HEK293 (cell line): ENCODE data around the gene PGBD2.

Source experiments
- CTCF ChIA-PET: fragments of 350-600 bp; formaldehyde crosslinking; extraction: SDS; loops from one replicate; lab custom pipeline; 2021; ENCODE audit warnings: antibody characterized with exemption; lab: Yijun Ruan, JAX
- POLR2A ChIA-PET: fragments of 300-600 bp; formaldehyde crosslinking; extraction: SDS; loops from one replicate; lab custom pipeline; 2020; ENCODE audit warnings: antibody characterized with exemption, inconsistent platforms; lab: Yijun Ruan, JAX
- H3K27ac ChIP-seq: fragments of 200-500 bp; sonication (Bioruptor generic); 2 replicates; pipeline ENCODE4 v1.5.1; 2014; ENCODE audit warnings: low read depth, low read length, control low read depth, inconsistent platforms; ENCODE audit errors: extremely low read depth
- H3K36me3 ChIP-seq, 2 experiments: fragments of 200-500 bp in 1 of 2; sonication (Bioruptor generic) in 1 of 2; 1 replicate in 1 of 2; 2 replicates in 1 of 2; pipeline ENCODE4 v1.5.1; 2014 to 2017; ENCODE audit warnings: inconsistent platforms in 2 of 2, low read length in 2 of 2; ENCODE audit not compliant: control insufficient read depth in 2 of 2, insufficient read depth in 1 of 2
- H3K4me1 ChIP-seq: fragments of 200-500 bp; sonication (Bioruptor generic); 2 replicates; pipeline ENCODE4 v1.5.1; 2014; ENCODE audit warnings: mild to moderate bottlenecking, low read length, inconsistent platforms; ENCODE audit not compliant: control insufficient read depth, insufficient read depth
- H3K4me3 ChIP-seq: 2 replicates; pipeline ENCODE4 v1.5.1; 2011; ENCODE audit warnings: low read depth, mild to moderate bottlenecking, control low read depth, low read length, moderate library complexity
- H3K9me3 ChIP-seq: fragments of 200-500 bp; sonication (Bioruptor generic); 2 replicates; pipeline ENCODE4 v1.5.1; 2014; ENCODE audit warnings: low read depth, low read length, inconsistent platforms; ENCODE audit not compliant: control insufficient read depth, insufficient read depth
- ATF2 ChIP-seq: fragments of 450-650 bp; formaldehyde crosslinking; IDR thresholded peaks from 2 replicates; pipeline ENCODE4 v1.5.1; 2016; ENCODE audit warnings: missing biosample characterization, missing genetic modification characterization, low read depth
- EGR2 ChIP-seq: fragments of 450-650 bp; formaldehyde crosslinking; IDR thresholded peaks from 2 replicates; pipeline ENCODE4 v1.5.1; 2016; ENCODE audit warnings: low read depth, missing biosample characterization, missing genetic modification characterization
- ELK4 ChIP-seq: IDR thresholded peaks from 2 replicates; pipeline ENCODE4 v1.6.1; 2011; ENCODE audit warnings: mild to moderate bottlenecking, low read depth, low read length, borderline replicate concordance
- FEZF1 ChIP-seq: fragments of 450-650 bp; formaldehyde crosslinking; IDR thresholded peaks from 2 replicates; pipeline ENCODE4 v1.5.1; 2016; ENCODE audit warnings: missing biosample characterization, missing genetic modification characterization
- GFI1B ChIP-seq: fragments of 450-650 bp; formaldehyde crosslinking; IDR thresholded peaks from 2 replicates; pipeline ENCODE4 v1.5.1; 2016; ENCODE audit warnings: missing biosample characterization, missing genetic modification characterization
- GLIS2 ChIP-seq: fragments of 450-650 bp; formaldehyde crosslinking; IDR thresholded peaks from 2 replicates; pipeline ENCODE4 v1.5.1; 2016; ENCODE audit warnings: missing biosample characterization, missing genetic modification characterization
- KLF10 ChIP-seq: fragments of 450-650 bp; IDR thresholded peaks from 2 replicates; pipeline ENCODE4 v1.5.1; 2018; ENCODE audit warnings: missing biosample characterization, mild to moderate bottlenecking, missing genetic modification characterization
- MEIS1 ChIP-seq: sonication (generic); formaldehyde crosslinking; IDR thresholded peaks from 2 replicates; pipeline ENCODE4 v1.8.1; 2022; ENCODE audit warnings: missing genetic modification reagents, mild to moderate bottlenecking, borderline replicate concordance
- PBX3 ChIP-seq: sonication (generic); formaldehyde crosslinking; IDR thresholded peaks from 2 replicates; pipeline ENCODE4 v1.8.1; 2022; ENCODE audit warnings: mild to moderate bottlenecking, moderate library complexity, missing genetic modification reagents
- SCRT1 ChIP-seq: fragments of 450-650 bp; formaldehyde crosslinking; IDR thresholded peaks from 2 replicates; pipeline ENCODE4 v1.5.1; 2016; ENCODE audit warnings: missing biosample characterization, missing genetic modification characterization, borderline replicate concordance
- SP7 ChIP-seq: fragments of 450-650 bp; formaldehyde crosslinking; IDR thresholded peaks from 2 replicates; pipeline ENCODE4 v1.5.1; 2016; ENCODE audit warnings: missing biosample characterization, missing genetic modification characterization
- YY2 ChIP-seq: fragments of 450-650 bp; formaldehyde crosslinking; IDR thresholded peaks from 2 replicates; pipeline ENCODE4 v1.5.1; 2016; ENCODE audit warnings: missing biosample characterization, missing genetic modification characterization
- ZBTB49 ChIP-seq: fragments of 450-650 bp; formaldehyde crosslinking; IDR thresholded peaks from 2 replicates; pipeline ENCODE4 v1.5.1; 2016; ENCODE audit warnings: missing biosample characterization, missing genetic modification characterization, low read depth
- ZFP3 ChIP-seq: fragments of 450-650 bp; formaldehyde crosslinking; IDR thresholded peaks from 2 replicates; pipeline ENCODE4 v1.5.1; 2016; ENCODE audit warnings: low read depth, missing biosample characterization, missing genetic modification characterization
- ZNF174 ChIP-seq: fragments of 450-650 bp; formaldehyde crosslinking; IDR thresholded peaks from 2 replicates; pipeline ENCODE4 v1.5.0; 2017; ENCODE audit warnings: missing biosample characterization, mild to moderate bottlenecking, missing genetic modification characterization
- ZNF214 ChIP-seq: fragments of 450-650 bp; formaldehyde crosslinking; IDR thresholded peaks from 2 replicates; pipeline ENCODE4 v1.5.1; 2017; ENCODE audit warnings: missing biosample characterization, mild to moderate bottlenecking, missing genetic modification characterization, borderline replicate concordance
- ZNF221 ChIP-seq: fragments of 450-650 bp; formaldehyde crosslinking; IDR thresholded peaks from 2 replicates; pipeline ENCODE4 v1.5.1; 2017; ENCODE audit warnings: missing biosample characterization, missing genetic modification characterization, borderline replicate concordance
- ZNF24 ChIP-seq: fragments of 450-650 bp; formaldehyde crosslinking; IDR thresholded peaks from 2 replicates; pipeline ENCODE4 v1.5.1; 2016; ENCODE audit warnings: missing biosample characterization, missing genetic modification characterization
- ZNF391 ChIP-seq: fragments of 450-650 bp; formaldehyde crosslinking; IDR thresholded peaks from 2 replicates; pipeline ENCODE4 v1.5.1; 2016; ENCODE audit warnings: low read depth, missing biosample characterization, missing genetic modification characterization, borderline replicate concordance
- ZNF433 ChIP-seq: fragments of 450-650 bp; formaldehyde crosslinking; IDR thresholded peaks from 2 replicates; pipeline ENCODE4 v1.5.1; 2016; ENCODE audit warnings: missing biosample characterization, missing genetic modification characterization, low read depth
- ZNF544 ChIP-seq: fragments of 450-650 bp; formaldehyde crosslinking; IDR thresholded peaks from 2 replicates; pipeline ENCODE4 v1.5.0; 2017; ENCODE audit warnings: missing biosample characterization, missing genetic modification characterization
- ZNF768 ChIP-seq: fragments of 450-650 bp; formaldehyde crosslinking; IDR thresholded peaks from 2 replicates; pipeline ENCODE4 v1.5.1; 2018; ENCODE audit warnings: missing biosample characterization, mild to moderate bottlenecking, missing genetic modification characterization
- ZNF776 ChIP-seq: fragments of 450-650 bp; formaldehyde crosslinking; IDR thresholded peaks from 2 replicates; pipeline ENCODE4 v1.5.0; 2017; ENCODE audit warnings: missing biosample characterization, missing genetic modification characterization, borderline replicate concordance
- ZNF785 ChIP-seq: fragments of 450-650 bp; formaldehyde crosslinking; IDR thresholded peaks from 2 replicates; pipeline ENCODE4 v1.5.1; 2016; ENCODE audit warnings: missing biosample characterization, missing genetic modification characterization
- ZSCAN4 ChIP-seq: fragments of 450-650 bp; formaldehyde crosslinking; IDR thresholded peaks from 2 replicates; pipeline ENCODE4 v1.5.1; 2017; ENCODE audit warnings: missing biosample characterization, missing genetic modification characterization

The PGBD2 gene

GRCh38 chr1:248906009-248906752, at the start of gene PGBD2 (continued):
- no peak for TF ChIP-seq GLIS2 (tag by site-specific recombination)
- peak; percentile 59; the same call in 1 of the 2 replicates for TF ChIP-seq ZNF391
- peak; percentile 69; the same call in 1 of the 2 replicates for TF ChIP-seq SP7 (tag by site-specific recombination)

GRCh38 chr1:248857201-248857600, 48.8 kb upstream of the PGBD2 start:
- H3K27ac ChIP-seq: no peak overlapping the region
- POLR2A ChIA-PET: interaction anchor here (1.5 kb wide), 1 partner anchor 19 kb away, joined by 3 read pairs; the partner anchor contains the start of gene ZNF672

GRCh38 chr1:248857749-248858095, 48.3 kb upstream of the PGBD2 start:
- CTCF ChIA-PET: interaction anchor here (0.7 to 1.1 kb wide), 2 partner anchors 8 to 12 kb away, joined by 3 to 4 read pairs; no protein-coding TSS in a partner anchor
- POLR2A ChIA-PET: interaction anchor here (1.5 kb wide), 1 partner anchor 20 kb away, joined by 8 read pairs; the partner anchor contains the start of gene ZNF672

More at GRCh38 chr1:248857201-248857600, 48.8 kb upstream of the PGBD2 start:
- Histone ChIP-seq H3K36me3 (peaks cover 0 to 50% of the 10 kb centered on the region in 2 experiments; a peak in 1 of 3 replicates), H3K9me3 (no peaks in the 10 kb centered on the region), H3K4me3 (no peak overlapping the region), H3K4me1 (no peaks in the 10 kb centered on the region)
- CTCF ChIA-PET: no interaction called here
- TF ChIP-seq ZNF776 (tag by site-specific recombination) (no peak), ZNF433 (tag by site-specific recombination) (no peak), ZNF174 (no peak), ZNF24 (tag by site-specific recombination) (no peak), FEZF1 (tag by site-specific recombination) (no peak), ATF2 (tag by site-specific recombination) (no peak), KLF10 (tag by site-specific recombination) (no peak), ZSCAN4 (tag by site-specific recombination) (no peak), PBX3 (CRISPR knock-in tag) (no peak), EGR2 (tag by site-specific recombination) (no peak)
- TF ChIP-seq, all 188 proteins: peak for 0

More at GRCh38 chr1:248857749-248858095, 48.3 kb upstream of the PGBD2 start:
- peaks cover 0 to 45% of the 10 kb centered on the region in 2 experiments; a peak in 1 of 3 replicates for H3K36me3 ChIP-seq
- H3K9me3 ChIP-seq: no peaks in the 10 kb centered on the region
- H3K27ac ChIP-seq: peak overlapping the region; percentile 44; the same call in 1 of the 2 replicates
- H3K4me1 ChIP-seq: no peaks in the 10 kb centered on the region
- TF ChIP-seq SCRT1 (tag by site-specific recombination): no peak
- no peak for TF ChIP-seq ZNF768 (tag by site-specific recombination)
- no peak for TF ChIP-seq ZNF221 (tag by site-specific recombination)
- no peak for TF ChIP-seq ELK4
- no peak for TF ChIP-seq GFI1B (tag by site-specific recombination)
- no peak for TF ChIP-seq MEIS1 (CRISPR knock-in tag)
- no peak for TF ChIP-seq ZFP3 (tag by site-specific recombination)
- TF ChIP-seq ZNF214: no peak
- no peak for TF ChIP-seq YY2 (tag by site-specific recombination)
- no peak for TF ChIP-seq ZBTB49
- no peak for TF ChIP-seq ZNF544 (tag by site-specific recombination)
- TF ChIP-seq ZNF785: no peak
- H3K4me3 ChIP-seq: peak overlapping the region; percentile 49
